ENCODE results near the gene EPB41. TPM values are rescaled to one million over a fixed set of nuclear protein-coding genes. Genes with fewer than 3 reads are reported as not detected.

The EPB41 gene
- total RNA-seq, 2 experiments from 2014 or later = 138 to 145 TPM

DNA sequence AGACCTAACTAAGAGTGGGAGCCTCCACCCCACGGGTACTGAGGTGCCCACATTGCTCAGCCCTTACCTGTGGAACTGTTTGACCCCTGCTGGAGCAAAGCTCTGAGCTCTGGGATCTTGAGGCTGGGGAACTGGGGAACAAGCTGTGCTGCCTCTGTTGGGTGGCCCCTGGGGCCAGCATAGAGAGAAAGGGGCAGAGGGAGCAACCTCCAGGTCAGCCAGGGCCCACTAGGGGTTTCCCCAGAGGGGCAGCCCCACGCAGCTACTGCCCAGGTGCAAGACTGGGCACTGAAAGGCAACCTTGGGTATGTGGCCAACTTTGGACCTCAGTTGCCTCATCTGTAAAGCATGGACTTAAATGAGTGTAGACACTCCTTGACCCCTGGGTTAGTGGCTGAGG, 23.5 kb upstream of the EPB41 start:
- no peak overlapping the region for H3K4me3 ChIP-seq (ENCODE audit: low read length)
- POLR2A ChIA-PET = interaction anchor here (1.3 kb wide), 1 partner anchor 23 kb away, joined by 4 read pairs; the partner anchor contains the start of gene EPB41
- Mint-ChIP-seq H3K27ac (no peak overlapping the region), H3K9me3 (no peaks in the 10 kb centered on the region), H3K4me3 (no peak overlapping the region), H3K27me3 (no peaks in the 10 kb centered on the region), H3K4me1 (ENCODE audit: low read depth) (peaks cover 34% of the 10 kb centered on the region), H3K36me3 (ENCODE audit: low read depth) (peaks cover 3% of the 10 kb centered on the region)
- ATAC-seq (ENCODE audit: poor library complexity) = no peak
- TF ChIP-seq CTCF (IDR thresholded peaks at IDR 0.05) = no peak
- intact Hi-C loops (cut with DNase I, micrococcal nuclease) = no loop called here
- CTCF ChIA-PET = interaction anchor here (1.0 to 1.8 kb wide), 2 partner anchors 9 to 92 kb away, joined by 3 to 4 read pairs; no protein-coding TSS in a partner anchor
- peaks cover 45% of the 10 kb centered on the region for H3K4me1 ChIP-seq (ENCODE audit: insufficient read depth, low read length)
- no peak overlapping the region for H3K27ac ChIP-seq (ENCODE audit: low read depth in 1 of 2, low read length in 2 of 2)
- DNase-seq = no peak
- H3K9me3 ChIP-seq (ENCODE audit: control insufficient read depth in 1 of 2, insufficient read depth in 1 of 2, low read length in 2 of 2) = no peaks in the 10 kb centered on the region
- H3K27me3 ChIP-seq (ENCODE audit: control insufficient read depth in 1 of 2, insufficient read depth in 2 of 2, low read length in 2 of 2) = no peaks in the 10 kb centered on the region
- peaks cover 12% of the 10 kb centered on the region for H3K36me3 ChIP-seq (ENCODE audit: insufficient read depth, low read length)

DNA sequence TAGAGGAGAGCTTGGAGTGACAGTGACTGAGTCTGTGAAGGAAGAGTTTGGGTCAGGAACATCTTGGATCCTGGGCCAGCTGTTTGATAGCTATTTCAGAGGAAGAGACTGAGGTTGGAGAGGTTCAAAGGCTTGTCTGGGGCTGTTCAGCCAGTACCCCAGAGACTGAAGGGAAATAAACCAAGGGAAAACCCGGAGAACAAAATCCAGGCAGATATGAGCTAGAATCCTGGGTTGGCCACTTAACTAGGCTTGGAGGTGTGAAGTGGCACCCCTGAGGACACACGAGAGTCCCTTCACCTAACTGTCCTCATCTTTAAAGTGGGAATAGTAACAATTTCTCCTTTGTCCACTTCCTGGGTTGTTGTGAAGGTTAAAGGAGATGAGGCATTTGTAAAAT, 23.1 kb upstream of the EPB41 start:
- no peak overlapping the region for H3K27ac Mint-ChIP-seq
- ATAC-seq (ENCODE audit: poor library complexity) = no peak

GRCh38 chr1:28893403-28894102, 20.8 kb upstream of the EPB41 start:
- no peak overlapping the region for H3K4me3 Mint-ChIP-seq
- DNase-seq = peak in 8 of 14 experiments; percentile 16 to 57 (median 28)

More for the DNA sequence above, 23.1 kb upstream of the EPB41 start:
- no peak overlapping the region for H3K4me3 Mint-ChIP-seq
- H3K9me3 Mint-ChIP-seq = no peaks in the 10 kb centered on the region
- no peak overlapping the region for H3K27ac ChIP-seq (ENCODE audit: low read depth in 1 of 2, low read length in 2 of 2)
- H3K36me3 ChIP-seq (ENCODE audit: insufficient read depth, low read length) = peaks cover 12% of the 10 kb centered on the region
- ChIA-PET CTCF (interaction anchor here (1.0 to 1.8 kb wide), 2 partner anchors 9 to 92 kb away, joined by 3 to 4 read pairs; no protein-coding TSS in a partner anchor), POLR2A (interaction anchor here (1.3 kb wide), 1 partner anchor 23 kb away, joined by 4 read pairs; the partner anchor contains the start of gene EPB41)
- intact Hi-C loops (cut with DNase I, micrococcal nuclease) = no loop called here
- TF ChIP-seq CTCF (IDR thresholded peaks at IDR 0.05) = no peak
- H3K27me3 ChIP-seq (ENCODE audit: control insufficient read depth in 1 of 2, insufficient read depth in 2 of 2, low read length in 2 of 2) = no peaks in the 10 kb centered on the region
- no peak for DNase-seq
- peaks cover 3% of the 10 kb centered on the region for H3K36me3 Mint-ChIP-seq (ENCODE audit: low read depth)
- H3K9me3 ChIP-seq (ENCODE audit: control insufficient read depth in 1 of 2, insufficient read depth in 1 of 2, low read length in 2 of 2) = no peaks in the 10 kb centered on the region
- no peak overlapping the region for H3K4me3 ChIP-seq (ENCODE audit: low read length)
- peaks cover 40% of the 10 kb centered on the region for H3K4me1 ChIP-seq (ENCODE audit: insufficient read depth, low read length)
- H3K27me3 Mint-ChIP-seq = no peaks in the 10 kb centered on the region
- peaks cover 34% of the 10 kb centered on the region for H3K4me1 Mint-ChIP-seq (ENCODE audit: low read depth)

More at GRCh38 chr1:28893403-28894102, 20.8 kb upstream of the EPB41 start:
- H3K27me3 ChIP-seq (ENCODE audit: control insufficient read depth in 1 of 2, insufficient read depth in 2 of 2, low read length in 2 of 2) = no peaks in the 10 kb centered on the region
- no peaks in the 10 kb centered on the region for H3K9me3 ChIP-seq (ENCODE audit: control insufficient read depth in 1 of 2, insufficient read depth in 1 of 2, low read length in 2 of 2)
- peaks cover 33% of the 10 kb centered on the region for H3K4me1 ChIP-seq (ENCODE audit: insufficient read depth, low read length)
- peak; percentile 72 for ATAC-seq (ENCODE audit: poor library complexity)
- Mint-ChIP-seq H3K27ac (no peak overlapping the region), H3K4me1 (ENCODE audit: low read depth) (peaks cover 39% of the 10 kb centered on the region), H3K9me3 (no peaks in the 10 kb centered on the region), H3K36me3 (ENCODE audit: low read depth) (no peaks in the 10 kb centered on the region), H3K27me3 (no peaks in the 10 kb centered on the region)
- intact Hi-C loops (cut with DNase I, micrococcal nuclease) = no loop called here
- ChIA-PET CTCF (interaction anchor here (0.7 to 1.7 kb wide), 6 partner anchors 9 to 138 kb away, joined by 3 to 10 read pairs (median 4); partner anchors contain the start of gene EPB41), POLR2A (interaction anchor here (1.1 to 1.6 kb wide), 2 partner anchors 21 to 34 kb away, joined by 5 to 8 read pairs; partner anchors contain the start of gene EPB41)
- H3K27ac ChIP-seq (ENCODE audit: low read depth in 1 of 2, low read length in 2 of 2) = no peak overlapping the region
- H3K4me3 ChIP-seq (ENCODE audit: low read length) = no peak overlapping the region
- TF ChIP-seq CTCF (IDR thresholded peaks at IDR 0.05) = peak; percentile 23
- H3K36me3 ChIP-seq (ENCODE audit: insufficient read depth, low read length) = peaks cover 12% of the 10 kb centered on the region

All from CD4-positive, alpha-beta T cell (primary cell).